ENCODE results near the gene PPP1R7.

PPP1R7 gene

GRCh38 chr2:241136661-241137260 lies 13.5 kb upstream of the PPP1R7 start:
- Histone ChIP-seq H3K27ac (no peak overlapping the region), H3K4me3 (no peak overlapping the region)

- no peak overlapping the region for H3K4me3 ChIP-seq
- H3K27ac ChIP-seq, result no peak overlapping the region
Observed at GRCh38 chr2:241137276-241138190, 12.7 kb upstream of the PPP1R7 start.

GRCh38 chr2:241138471-241138870 lies 11.8 kb upstream of the PPP1R7 start:
- Histone ChIP-seq H3K27ac (no peak overlapping the region), H3K4me3 (no peak overlapping the region)

GRCh38 chr2:241139531-241140444 lies 10.5 kb upstream of the PPP1R7 start:
- Histone ChIP-seq H3K4me3 (no peak overlapping the region), H3K27ac (no peak overlapping the region)

GRCh38 chr2:241140445-241140840 lies 9.8 kb upstream of the PPP1R7 start:
- no peak overlapping the region for H3K27ac ChIP-seq
- H3K4me3 ChIP-seq, result no peak overlapping the region

GRCh38 chr2:241141214-241141770 lies 9.0 kb upstream of the PPP1R7 start:
- H3K4me3 ChIP-seq, result no peak overlapping the region
- H3K27ac ChIP-seq, result no peak overlapping the region

- no peak overlapping the region for H3K4me3 ChIP-seq
- no peak overlapping the region for H3K27ac ChIP-seq
Observed at GRCh38 chr2:241142063-241142462, 8.2 kb upstream of the PPP1R7 start.

- Histone ChIP-seq H3K27ac (no peak overlapping the region), H3K4me3 (no peak overlapping the region)
Observed at GRCh38 chr2:241142593-241142992, 7.7 kb upstream of the PPP1R7 start.

- Histone ChIP-seq H3K4me3 (no peak overlapping the region), H3K27ac (no peak overlapping the region)
Observed at GRCh38 chr2:241146286-241146685, 4.0 kb upstream of the PPP1R7 start.

GRCh38 chr2:241147336-241147735 lies 2.9 kb upstream of the PPP1R7 start:
- H3K27ac ChIP-seq, result no peak overlapping the region

GRCh38 chr2:241148239-241148638 lies 2.0 kb upstream of the PPP1R7 start:
- Histone ChIP-seq H3K4me3 (peak overlapping the region in 2 of 7 experiments; percentile 82 to 99), H3K27ac (no peak overlapping the region)

More at GRCh38 chr2:241147336-241147735, 2.9 kb upstream of the PPP1R7 start:
- no peak overlapping the region for H3K4me3 ChIP-seq

GRCh38 chr2:241148891-241149674 lies 1.2 kb upstream of the PPP1R7 start, which contains the start of gene PASK:
PASK (minus strand) TSS chr2:241149472; CDS start chr2:241143032, 6,440 bp downstream.
- peak within 1 kb of the TSS; percentile 77 to 100 (median 95) for H3K4me3 ChIP-seq
- peak within 1 kb of the TSS in 20 of 21 experiments; percentile 37 to 96 (median 91) for H3K27ac ChIP-seq

- Histone ChIP-seq H3K27ac (peak overlapping the region in 20 of 21 experiments; percentile 8 to 96 (median 69)), H3K4me3 (peak overlapping the region; percentile 77 to 100 (median 95))
Observed at GRCh38 chr2:241149675-241149924, 667 bp upstream of the PPP1R7 start.

GRCh38 chr2:241150660-241151530 lies 628 bp downstream of the PPP1R7 start:
- Histone ChIP-seq H3K27ac (peak overlapping the region; percentile 47 to 96 (median 91)), H3K4me3 (peak overlapping the region; percentile 77 to 100 (median 95))

GRCh38 chr2:241151934-241152660 lies 1.8 kb downstream of the PPP1R7 start:
- no peak overlapping the region for H3K4me3 ChIP-seq
- no peak overlapping the region for H3K27ac ChIP-seq

- Histone ChIP-seq H3K4me3 (no peak overlapping the region), H3K27ac (no peak overlapping the region)
Observed at GRCh38 chr2:241153616-241154015, 3.3 kb downstream of the PPP1R7 start.

- no peak overlapping the region for H3K4me3 ChIP-seq
- no peak overlapping the region for H3K27ac ChIP-seq
Observed at GRCh38 chr2:241154915-241155314, 4.6 kb downstream of the PPP1R7 start.

All from skin epidermis (tissue), 12 donors.